Tibial nerve (tissue), 4 donors: ENCODE data around the gene OR14A2. TPM values are rescaled to one million over a fixed set of nuclear protein-coding genes. Genes with fewer than 3 reads are reported as not detected.

Experiments used
- DNase-seq, 2 donors: peaks; one replicate each; pipeline ENCODE4 v3.0.0-alpha.2; 2019; ENCODE audit warnings: low spot score in 2 of 2
- H3K27ac ChIP-seq, 4 donors: fragments of 200-600 bp; sonication (generic) in 3 of 4; one replicate each; pipeline ENCODE4 v1.5.1; 2017 to 2019; ENCODE audit warnings: mild to moderate bottlenecking in 1 of 4
- H3K27me3 ChIP-seq, 2 donors: fragments of 200-600 bp; sonication (generic) in 1 of 2; one replicate each; pipeline versions ENCODE4 v1.5.1 to v1.6.0; 2017 to 2019
- H3K36me3 ChIP-seq, 3 donors: fragments of 200-600 bp; sonication (generic); one replicate each; pipeline ENCODE4 v1.5.1; 2018 to 2019
- H3K4me1 ChIP-seq, 4 donors: fragments of 200-600 bp; sonication (generic) in 3 of 4; one replicate each; pipeline ENCODE4 v1.5.1; 2017 to 2019
- H3K4me3 ChIP-seq, 4 donors: fragments of 200-600 bp; sonication (generic) in 3 of 4; one replicate each; pipeline ENCODE4 v1.5.1; 2017 to 2019; ENCODE audit warnings: mild to moderate bottlenecking in 1 of 4, moderate library complexity in 1 of 4
- H3K9me3 ChIP-seq, 4 donors: fragments of 200-600 bp; sonication (generic) in 3 of 4; one replicate each; pipeline ENCODE4 v1.5.1; 2017 to 2019
- EP300 ChIP-seq, 2 donors: sonication (generic); formaldehyde crosslinking; IDR thresholded peaks; one replicate each; pipeline ENCODE4 v1.6.1; 2017; ENCODE audit warnings: antibody characterized with exemption in 2 of 2, mild to moderate bottlenecking in 1 of 2
- POLR2A ChIP-seq, 2 donors: fragments of 450-650 bp; IDR thresholded peaks; one replicate each; pipeline ENCODE4 v1.6.1; 2017; ENCODE audit warnings: antibody characterized with exemption in 2 of 2, mild to moderate bottlenecking in 2 of 2, moderate library complexity in 2 of 2
- WGBS, 2 donors: methylation state at CpG; one replicate each; pipeline ENCODE4 v1.1.5; 2018; 5-methylcytosine and 5-hydroxymethylcytosine counted together
- total RNA-seq, 4 donors: library from RNA; depleted of rRNA; stranded (reverse); fragments of >200 nt; gene quantifications; one replicate each; pipeline ENCODE4 v1.1.0, GENCODE V29; 2016
- TF ChIP-seq, protein P1 (sequence below), 5 experiments: fragments of 200-600 bp in 3 of 5; fragments of 450-650 bp in 2 of 5; sonication (generic) in 3 of 5; IDR thresholded peaks; one replicate each; pipeline ENCODE4 v1.5.1; 2016 to 2019; ENCODE audit warnings: antibody characterized with exemption in 5 of 5, mild to moderate bottlenecking in 3 of 5, moderate library complexity in 2 of 5

OR14A2 gene
- total RNA-seq, 4 donors from 2014 or later, result not detected

GRCh38 chr1:247681288-247681897 lies 66.5 kb downstream of the OR14A2 start:
- peak in 1 of 2 donors; percentile 45 for DNase-seq
- H3K27ac ChIP-seq, result no peak overlapping the region
- no peak for TF ChIP-seq POLR2A (IDR thresholded peaks at IDR 0.05)
- TF ChIP-seq, protein P1, sequence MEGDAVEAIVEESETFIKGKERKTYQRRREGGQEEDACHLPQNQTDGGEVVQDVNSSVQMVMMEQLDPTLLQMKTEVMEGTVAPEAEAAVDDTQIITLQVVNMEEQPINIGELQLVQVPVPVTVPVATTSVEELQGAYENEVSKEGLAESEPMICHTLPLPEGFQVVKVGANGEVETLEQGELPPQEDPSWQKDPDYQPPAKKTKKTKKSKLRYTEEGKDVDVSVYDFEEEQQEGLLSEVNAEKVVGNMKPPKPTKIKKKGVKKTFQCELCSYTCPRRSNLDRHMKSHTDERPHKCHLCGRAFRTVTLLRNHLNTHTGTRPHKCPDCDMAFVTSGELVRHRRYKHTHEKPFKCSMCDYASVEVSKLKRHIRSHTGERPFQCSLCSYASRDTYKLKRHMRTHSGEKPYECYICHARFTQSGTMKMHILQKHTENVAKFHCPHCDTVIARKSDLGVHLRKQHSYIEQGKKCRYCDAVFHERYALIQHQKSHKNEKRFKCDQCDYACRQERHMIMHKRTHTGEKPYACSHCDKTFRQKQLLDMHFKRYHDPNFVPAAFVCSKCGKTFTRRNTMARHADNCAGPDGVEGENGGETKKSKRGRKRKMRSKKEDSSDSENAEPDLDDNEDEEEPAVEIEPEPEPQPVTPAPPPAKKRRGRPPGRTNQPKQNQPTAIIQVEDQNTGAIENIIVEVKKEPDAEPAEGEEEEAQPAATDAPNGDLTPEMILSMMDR (IDR thresholded peaks at IDR 0.05), result peak; percentile 34 to 69 (median 43)
- no peak for TF ChIP-seq EP300 (IDR thresholded peaks at IDR 0.05)
- H3K4me3 ChIP-seq, result no peak overlapping the region
- WGBS, 2 donors, result 29 to 30% methylated on average over 7 of the region's 7 CpGs
- no peaks in the 10 kb centered on the region for H3K4me1 ChIP-seq
- no peaks in the 10 kb centered on the region for H3K27me3 ChIP-seq
- no peaks in the 10 kb centered on the region for H3K9me3 ChIP-seq
- H3K36me3 ChIP-seq, result no peaks in the 10 kb centered on the region

DNA sequence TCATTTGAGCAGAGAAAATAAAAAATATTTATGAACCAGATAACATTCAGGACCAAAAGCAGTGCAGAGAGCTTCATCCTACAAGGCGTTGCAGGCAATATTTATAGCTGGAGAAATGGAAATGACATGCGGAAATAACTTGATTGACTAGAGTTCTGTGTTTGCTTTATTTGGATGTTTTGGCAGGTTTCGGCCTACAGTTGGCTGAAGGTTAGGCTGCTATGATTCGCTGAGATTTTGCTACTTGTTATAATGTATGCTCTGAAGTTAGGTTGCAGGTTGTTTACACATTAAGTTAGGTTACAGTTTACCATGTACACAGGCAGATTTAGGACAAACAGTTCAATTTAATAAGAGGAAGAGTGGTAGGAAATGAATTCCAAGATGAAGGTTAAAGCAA lies 67.8 kb downstream of the OR14A2 start:
- no peaks in the 10 kb centered on the region for H3K27me3 ChIP-seq
- TF ChIP-seq, protein P1 (IDR thresholded peaks at IDR 0.05), result no peak
- TF ChIP-seq EP300 (IDR thresholded peaks at IDR 0.05) (no peak), POLR2A (IDR thresholded peaks at IDR 0.05) (no peak)
- no peaks in the 10 kb centered on the region for H3K36me3 ChIP-seq
- 81 to 92% methylated on average over 4 of the region's 4 CpGs for WGBS, 2 donors
- H3K27ac ChIP-seq, result no peak overlapping the region
- H3K4me3 ChIP-seq, result no peak overlapping the region
- no peaks in the 10 kb centered on the region for H3K4me1 ChIP-seq
- DNase-seq, result no peak
- no peaks in the 10 kb centered on the region for H3K9me3 ChIP-seq

- Histone ChIP-seq H3K4me1 (no peaks in the 10 kb centered on the region), H3K4me3 (no peak within 1 kb of the TSS), H3K27me3 (no peaks in the 10 kb centered on the region), H3K9me3 (no peaks in the 10 kb centered on the region), H3K27ac (no peak within 1 kb of the TSS), H3K36me3 (no peaks in the 10 kb centered on the region)
- TF ChIP-seq POLR2A (IDR thresholded peaks at IDR 0.05) (no peak), EP300 (IDR thresholded peaks at IDR 0.05) (no peak)
- TF ChIP-seq, protein P1 (IDR thresholded peaks at IDR 0.05), result no peak
- DNase-seq, result no peak
- 63 to 66% methylated on average over 1 of the region's 1 CpG for whole genome bisulfite sequencing, 2 donors
These were observed 68.3 kb downstream of the OR14A2 start, which contains the start of gene OR13G1 for GRCh38 chr1:247679639-247680038. Gene OR13G1 (minus strand): TSS chr1:247679739. CDS start chr1:247673041, 6,698 bp downstream.

Other genes with a start within 250 kb of the OR14A2 start
- gene OR2C3, start 211.7 kb downstream of the OR14A2 start, total RNA-seq, result under 1 TPM in 1 of 4 donors, not detected in 3; 0.21 TPM
- gene GCSAML, start 199.0 kb downstream of the OR14A2 start, total RNA-seq, result 1 to 10 TPM in 1 of 4 donors, under 1 TPM in 1, not detected in 2; 0.42 to 9.0 TPM
- gene OR2G2, start 159.8 kb downstream of the OR14A2 start, total RNA-seq, result not detected
- gene OR2G3, start 142.6 kb downstream of the OR14A2 start, total RNA-seq, result not detected
- gene OR13G1, start 68.4 kb downstream of the OR14A2 start, total RNA-seq, result not detected
- not detected for gene OR6F1, start 31.5 kb downstream of the OR14A2 start, total RNA-seq
- gene OR14K1, start 9.5 kb downstream of the OR14A2 start, total RNA-seq, result not detected
- gene OR1C1, start 12.4 kb upstream of the OR14A2 start, total RNA-seq, result not detected
- not detected for gene OR14A16, start 76.0 kb upstream of the OR14A2 start, total RNA-seq
- gene OR11L1, start 93.8 kb upstream of the OR14A2 start, total RNA-seq, result not detected
- gene TRIM58, start 109.0 kb upstream of the OR14A2 start, total RNA-seq, result 10 to 100 TPM in 1 of 4 donors, 1 to 10 TPM in 3; 3.9 to 17.4 (median 6.9) TPM
- 1 to 10 TPM; 1.5 to 6.9 (median 2.3) TPM for gene OR2W3, start 147.4 kb upstream of the OR14A2 start, total RNA-seq
- gene OR2T8, start 172.1 kb upstream of the OR14A2 start, total RNA-seq, result 1 to 10 TPM in 1 of 4 donors, not detected in 3; 1.0 TPM
- gene OR2AJ1, start 176.7 kb upstream of the OR14A2 start, total RNA-seq, result not detected
- gene OR2L8, start 200.7 kb upstream of the OR14A2 start, total RNA-seq, result 1 to 10 TPM in 1 of 4 donors, under 1 TPM in 1, not detected in 2; 0.63 to 2.2 TPM
- not detected for gene OR2AK2, start 217.1 kb upstream of the OR14A2 start, total RNA-seq